Anterior cingulate cortex (tissue), 58 donors: ENCODE results near the gene CTIF.

ENCODE experiments used
- DNase-seq, 58 donors: peaks; one replicate each; lab custom pipeline; 2025; lab: John Stamatoyannopoulos, UW

Gene CTIF

DNA sequence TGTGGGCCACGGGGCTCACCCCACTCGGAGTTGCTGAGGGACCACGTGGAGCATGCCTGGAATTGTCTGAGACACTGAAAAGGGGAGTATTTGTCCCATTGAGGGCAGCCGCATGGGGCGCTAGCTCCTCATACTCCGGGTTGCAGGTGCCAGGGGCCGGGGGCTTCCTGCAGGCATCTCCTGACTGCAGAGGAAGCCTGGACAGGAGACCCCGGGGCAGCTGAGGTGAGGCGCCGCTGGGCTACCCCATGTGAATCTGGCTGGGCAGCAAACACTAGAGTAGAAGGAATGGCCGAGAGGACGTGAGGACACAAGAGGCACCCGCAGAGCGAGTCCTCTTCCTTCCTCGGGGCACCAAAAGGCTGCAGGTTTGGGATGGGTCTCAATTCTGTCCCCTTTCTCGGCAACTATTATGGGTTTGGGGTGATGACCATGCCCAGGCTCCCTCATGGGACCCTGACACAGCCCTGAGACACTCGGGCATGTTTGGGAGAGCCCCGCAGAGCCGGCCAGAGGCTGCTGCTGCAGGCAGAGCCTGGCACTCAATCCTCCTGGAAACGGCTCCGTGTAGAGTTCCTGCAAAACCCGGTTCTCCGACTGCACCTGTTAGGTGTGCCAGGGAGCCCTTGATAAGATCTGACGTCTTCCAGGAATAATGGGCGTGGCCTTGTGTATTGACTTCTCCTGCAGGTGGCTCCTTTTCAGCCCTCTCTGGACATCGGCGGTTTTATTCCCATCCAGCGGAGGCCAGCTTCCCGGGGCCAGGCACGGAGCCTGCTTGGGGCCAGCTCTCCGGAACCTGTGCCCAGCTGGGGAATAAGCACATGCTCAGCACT lies 77.0 kb downstream of the CTIF start:
- no peak for DNase-seq

- peak in 1 of 58 donors; percentile 32 for DNase-seq
These were observed 77.8 kb downstream of the CTIF start for GRCh38 chr18:48616484-48617255.

DNA sequence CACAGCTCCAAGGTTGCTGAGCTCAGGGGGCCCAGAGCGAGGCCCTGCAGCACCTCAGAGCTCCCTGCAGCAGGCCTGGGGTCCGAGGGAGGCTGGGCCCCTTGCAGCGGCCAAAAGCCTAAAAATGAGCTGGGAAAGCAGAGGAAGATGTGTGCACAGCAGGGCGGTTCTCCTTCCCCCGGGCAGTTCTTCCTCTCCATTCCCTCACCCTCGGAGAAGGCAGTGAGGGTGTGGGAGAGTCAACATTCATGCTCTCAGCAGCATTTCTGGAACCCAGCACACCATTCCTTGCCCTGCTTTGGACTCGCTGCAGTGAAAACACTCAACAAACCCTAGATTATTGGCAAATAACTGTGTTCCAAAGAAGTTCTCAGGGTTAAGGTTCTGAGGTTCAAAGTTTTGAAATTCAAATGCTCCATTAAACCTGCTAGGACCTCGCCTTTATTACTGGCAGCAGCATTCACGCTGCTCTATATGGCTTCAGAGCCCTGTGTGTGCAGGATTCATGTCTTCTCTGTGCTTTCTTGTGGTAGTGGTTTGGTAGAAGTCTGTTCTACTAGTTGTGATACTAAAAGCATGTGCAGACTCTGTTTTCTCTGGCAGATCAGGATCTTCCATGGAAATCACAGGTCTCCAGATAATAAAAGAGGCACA lies 79.1 kb downstream of the CTIF start:
- DNase-seq: no peak

- DNase-seq: no peak
These were observed 80.2 kb downstream of the CTIF start for GRCh38 chr18:48619016-48619415.

DNA sequence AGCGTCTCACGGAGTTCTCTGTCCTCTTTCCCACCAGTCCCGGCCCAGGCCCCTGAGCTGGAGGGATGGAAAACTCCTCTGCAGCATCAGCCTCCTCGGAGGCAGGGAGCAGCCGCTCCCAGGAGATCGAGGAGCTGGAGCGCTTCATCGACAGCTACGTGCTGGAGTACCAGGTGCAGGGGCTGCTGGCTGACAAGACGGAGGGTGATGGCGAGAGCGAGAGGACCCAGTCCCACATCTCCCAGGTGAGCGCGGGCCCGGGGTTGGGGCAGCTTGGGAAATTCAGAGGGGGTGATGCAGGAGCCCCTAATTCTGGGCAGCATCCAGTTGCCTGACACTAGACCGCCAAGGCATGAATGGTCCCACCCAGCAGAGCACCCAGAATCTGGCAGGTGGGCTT lies 80.7 kb downstream of the CTIF start:
- no peak for DNase-seq

- DNase-seq: no peak
These were observed 81.2 kb downstream of the CTIF start for GRCh38 chr18:48620071-48620470.

DNA sequence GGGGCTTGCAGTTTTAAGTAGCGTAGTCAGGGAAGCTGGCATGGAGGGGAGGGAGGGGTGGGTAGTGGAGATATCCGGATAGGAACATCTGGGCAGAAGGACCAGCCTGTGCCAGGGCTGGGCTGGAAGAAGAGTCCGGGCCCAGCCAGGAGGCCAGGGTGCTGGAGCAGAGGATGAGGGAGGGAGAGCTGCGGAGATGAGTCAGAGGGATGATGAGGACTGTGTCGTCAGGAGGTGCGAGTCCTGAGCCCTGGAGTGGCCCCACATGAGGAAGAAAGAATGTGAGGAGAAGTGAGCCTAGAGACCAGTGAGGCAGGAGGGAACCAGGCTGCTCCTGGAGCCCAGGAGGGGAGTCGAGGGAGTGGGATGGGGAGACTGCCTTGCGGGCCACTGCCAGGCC lies 82.4 kb downstream of the CTIF start:
- no peak for DNase-seq

DNA sequence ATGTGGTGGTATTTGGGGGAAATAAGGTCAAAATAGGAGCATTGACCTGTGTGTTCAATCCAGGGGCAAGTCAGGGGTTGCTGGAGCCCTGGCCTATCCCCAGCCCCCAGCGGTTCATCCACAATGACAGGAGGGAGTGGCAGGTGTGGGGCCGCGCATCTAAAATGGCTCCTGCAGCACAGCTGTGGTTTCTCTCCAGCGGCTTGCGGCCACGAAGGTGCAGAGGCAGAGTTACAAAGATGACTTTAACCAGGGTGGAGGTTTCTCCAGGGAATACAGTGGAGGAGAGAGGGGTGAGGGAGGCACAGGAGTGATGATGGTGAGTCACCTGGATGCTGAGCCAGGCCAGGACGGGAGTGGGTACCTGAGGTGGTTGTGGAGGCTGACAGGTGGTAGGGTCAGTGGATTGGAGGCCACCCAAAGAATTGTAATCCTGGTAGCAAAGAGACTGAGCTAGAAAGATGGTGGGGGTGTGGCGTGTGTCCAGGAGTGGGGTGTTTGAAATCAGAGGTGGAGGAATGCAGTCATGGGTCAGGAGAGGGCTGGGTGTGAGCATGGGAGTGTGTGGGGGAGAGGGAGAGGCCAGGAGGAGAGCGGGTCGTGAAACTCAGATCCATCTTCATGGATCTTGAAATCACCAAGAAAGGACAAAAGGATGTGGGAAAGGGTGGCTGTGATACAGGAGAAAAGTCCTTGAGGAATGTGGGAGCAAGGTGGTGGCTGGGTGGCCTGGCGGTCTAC lies 83.2 kb downstream of the CTIF start:
- no peak for DNase-seq

DNA sequence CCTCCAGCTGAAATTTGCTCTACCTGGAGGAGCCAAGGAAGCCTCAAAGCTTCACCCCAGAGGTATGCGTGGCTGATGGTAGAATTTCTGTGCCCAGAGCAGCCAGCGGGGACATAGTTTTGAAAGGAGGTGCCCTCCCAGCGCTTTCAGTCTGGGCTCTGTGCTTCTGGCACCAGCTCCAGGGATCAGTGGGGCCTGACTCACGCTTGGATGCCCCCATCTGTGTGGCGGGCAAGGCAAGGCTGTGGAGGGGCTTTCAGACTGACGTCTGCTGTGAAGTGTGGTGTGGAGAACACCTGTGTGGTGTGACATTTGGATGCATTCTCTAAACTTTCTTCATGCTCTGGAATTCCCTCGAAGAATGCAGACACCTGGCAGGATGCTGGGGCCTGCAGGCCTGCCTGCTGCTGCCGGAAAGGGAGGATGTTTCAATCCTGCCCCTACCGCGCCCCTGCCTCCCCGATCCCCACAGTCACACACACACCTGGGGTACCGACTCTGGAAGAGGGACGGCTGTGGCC lies 84.1 kb downstream of the CTIF start:
- no peak for DNase-seq

DNA sequence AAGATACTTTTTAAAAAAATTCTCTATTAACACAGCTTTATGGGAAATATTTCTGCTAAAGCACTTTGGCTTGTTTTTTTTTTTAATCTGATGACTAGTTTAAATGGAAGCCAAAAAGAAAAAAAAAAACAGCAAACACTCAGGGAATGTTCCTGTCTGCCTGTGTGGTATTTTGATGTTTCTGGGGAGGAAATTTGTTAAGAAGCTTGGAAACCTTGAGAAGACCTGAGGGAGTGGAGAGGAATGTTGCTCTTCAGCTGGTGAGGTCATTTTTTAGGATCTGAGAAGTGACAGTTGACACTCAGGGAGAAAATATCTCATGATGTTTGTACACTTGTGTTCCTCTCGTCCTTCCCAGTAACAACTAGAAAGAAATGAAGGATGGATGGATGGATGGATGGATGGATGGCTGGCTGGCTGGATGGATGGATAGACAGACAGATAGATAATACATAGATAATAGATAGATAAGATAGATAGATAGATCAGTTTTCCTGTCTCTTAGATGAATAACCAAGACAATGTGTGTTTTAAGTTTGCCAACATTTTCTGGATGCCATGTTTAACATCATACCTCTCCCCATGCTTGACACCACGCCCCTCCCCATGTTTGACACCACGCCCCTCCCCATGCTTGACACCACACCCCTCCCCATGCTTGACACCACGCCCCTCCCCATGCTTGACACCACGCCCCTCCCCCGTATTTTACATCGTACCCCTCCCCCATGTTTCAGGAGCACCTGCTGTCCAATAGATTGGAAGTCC lies 84.8 kb downstream of the CTIF start:
- no peak for DNase-seq

GRCh38 chr18:48624856-48625255 lies 86.0 kb downstream of the CTIF start:
- no peak for DNase-seq

DNA sequence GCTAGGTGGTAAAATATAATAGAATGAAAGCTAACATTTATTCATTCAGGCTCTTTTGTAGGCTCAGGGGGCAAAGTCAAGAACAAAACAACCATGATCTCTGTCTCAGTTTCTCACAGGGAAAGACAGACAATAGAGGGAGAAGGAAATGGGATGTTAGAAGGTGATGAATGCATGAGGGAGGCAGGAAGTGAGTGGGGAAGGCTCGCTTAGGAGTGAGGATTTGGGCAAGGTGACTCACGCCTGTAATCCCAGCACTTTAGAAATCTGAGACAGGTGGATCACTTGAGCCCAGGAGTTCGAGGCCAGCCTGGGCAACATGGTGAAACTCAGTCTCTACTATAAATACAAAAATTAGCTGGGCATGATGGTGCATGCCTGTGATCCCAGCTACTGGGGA lies 88.4 kb downstream of the CTIF start:
- no peak for DNase-seq

GRCh38 chr18:48629730-48630324 lies 91.0 kb downstream of the CTIF start:
- DNase-seq: no peak

GRCh38 chr18:48631851-48632250 lies 93.0 kb downstream of the CTIF start:
- DNase-seq: no peak

DNA sequence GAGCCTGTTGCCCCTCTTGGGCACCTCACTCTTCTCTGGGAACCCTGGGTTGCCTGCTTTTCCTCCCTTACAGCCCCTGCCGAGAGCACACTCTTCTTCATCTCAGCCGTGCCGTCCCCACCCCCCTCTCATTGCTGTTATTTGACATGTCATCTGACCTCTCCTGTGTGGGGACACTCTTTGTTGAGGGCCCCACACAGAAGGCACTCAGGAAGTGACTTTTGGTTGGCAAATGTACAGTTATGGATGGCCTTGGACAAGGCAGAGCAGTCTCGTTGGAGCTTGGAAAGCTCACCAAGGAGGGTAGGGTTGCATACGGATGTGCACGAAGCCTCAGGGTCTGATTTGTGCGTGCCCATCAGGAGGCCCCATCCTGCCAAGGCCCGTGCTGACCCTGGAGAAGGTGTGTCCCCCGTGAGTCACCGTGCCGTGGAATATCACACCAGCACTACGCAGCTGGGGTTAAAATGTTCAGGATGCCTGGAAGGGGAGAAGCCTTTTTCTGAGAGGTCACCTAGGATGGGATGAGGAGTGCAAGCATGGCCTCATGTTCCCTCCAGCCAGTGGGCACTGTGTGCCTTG lies 93.9 kb downstream of the CTIF start:
- no peak for DNase-seq

GRCh38 chr18:48634491-48634890 lies 95.7 kb downstream of the CTIF start:
- no peak for DNase-seq

- no peak for DNase-seq
These were observed 96.1 kb downstream of the CTIF start for GRCh38 chr18:48634975-48635374.

- DNase-seq: no peak
These were observed 97.0 kb downstream of the CTIF start for GRCh38 chr18:48635806-48636205.

DNA sequence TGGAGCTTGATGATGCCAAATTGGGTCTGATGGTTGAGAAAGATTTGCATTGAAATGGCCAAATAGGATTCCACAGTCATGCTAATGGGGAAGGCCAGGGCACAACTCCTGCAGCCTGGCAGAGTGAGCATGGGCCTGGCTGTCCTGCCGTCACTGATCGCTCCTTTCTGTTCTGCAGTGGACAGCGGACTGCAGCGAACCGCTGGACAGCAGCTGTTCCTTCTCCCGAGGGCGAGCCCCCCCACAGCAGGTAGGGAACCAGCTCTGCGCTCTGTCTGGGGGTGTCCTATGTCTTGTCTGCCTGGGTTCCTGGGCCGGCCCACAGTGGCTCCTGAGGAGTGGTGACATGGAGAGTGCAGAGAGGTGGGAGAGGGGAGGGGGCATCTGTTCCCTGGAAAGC lies 97.6 kb downstream of the CTIF start:
- no peak for DNase-seq
